Hematopoietic multipotent progenitor cell treated with erythropoietin and hydrocortisone succinate and interleukin-3 and kit ligand, for 6 days (in vitro differentiated cells): ENCODE measurements around the gene DHCR7.

Source experiments
- DNase-seq: peaks from one replicate; pipeline ENCODE4 v3.0.0-alpha.2; 2015

DHCR7 gene

DNA sequence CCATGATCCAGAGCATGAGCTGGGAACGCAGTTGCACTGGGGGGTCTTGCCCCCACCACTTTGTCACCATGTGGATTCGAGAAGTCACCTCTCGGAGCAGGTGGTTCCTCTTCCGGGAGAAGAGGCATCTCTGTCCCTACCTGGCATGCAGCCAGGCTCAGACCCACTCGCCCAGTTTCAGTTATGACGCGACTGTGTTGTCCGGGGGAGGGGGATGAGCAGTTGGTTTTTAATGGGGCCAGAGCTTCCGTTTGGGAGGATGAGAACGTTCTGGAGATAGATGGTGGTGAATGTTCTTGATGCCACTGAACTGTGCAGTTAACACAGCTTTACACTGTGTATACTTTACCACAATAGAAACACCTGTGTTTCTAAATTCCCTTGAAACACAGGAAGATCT lies 41.5 kb downstream of the DHCR7 start:
- no peak for DNase-seq

DNA sequence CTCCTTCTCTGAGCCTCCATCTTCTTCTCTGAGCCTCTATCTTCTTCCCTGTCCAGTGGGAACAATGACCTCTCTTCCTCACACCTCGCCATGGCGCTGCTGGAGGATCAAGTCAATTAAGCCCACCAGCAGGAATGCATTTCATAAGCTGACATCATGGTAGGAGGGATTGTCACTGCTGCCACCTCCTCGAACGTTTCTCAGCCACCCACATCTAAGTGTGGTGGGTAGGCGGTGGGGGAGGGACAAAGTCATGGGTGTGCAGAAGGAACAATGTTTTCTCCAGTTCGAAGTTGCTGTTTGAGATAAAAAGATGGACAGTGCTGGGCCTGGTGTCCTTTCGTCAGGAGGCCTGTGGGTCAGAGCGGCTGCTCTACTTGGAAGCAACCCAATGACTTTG lies 44.0 kb downstream of the DHCR7 start:
- DNase-seq: no peak

DNA sequence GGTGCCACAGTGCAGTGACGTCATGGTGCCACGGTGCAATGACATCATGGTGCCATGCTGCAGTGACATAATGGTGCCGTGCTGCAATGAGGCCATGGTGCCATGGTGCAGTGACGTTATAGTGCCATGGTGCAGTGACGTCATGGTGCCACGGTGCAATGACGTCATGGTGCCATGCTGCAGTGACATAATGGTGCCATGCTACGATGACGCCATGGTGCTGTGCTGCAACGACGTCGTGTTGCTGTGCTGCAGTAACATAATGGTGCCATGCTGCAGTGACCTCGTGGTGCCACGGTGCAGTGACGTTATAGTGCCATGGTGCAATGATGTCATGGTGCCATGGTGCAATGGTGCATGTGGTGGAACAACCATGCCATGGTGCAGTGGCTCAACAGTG lies 45.3 kb downstream of the DHCR7 start:
- DNase-seq: no peak

DNA sequence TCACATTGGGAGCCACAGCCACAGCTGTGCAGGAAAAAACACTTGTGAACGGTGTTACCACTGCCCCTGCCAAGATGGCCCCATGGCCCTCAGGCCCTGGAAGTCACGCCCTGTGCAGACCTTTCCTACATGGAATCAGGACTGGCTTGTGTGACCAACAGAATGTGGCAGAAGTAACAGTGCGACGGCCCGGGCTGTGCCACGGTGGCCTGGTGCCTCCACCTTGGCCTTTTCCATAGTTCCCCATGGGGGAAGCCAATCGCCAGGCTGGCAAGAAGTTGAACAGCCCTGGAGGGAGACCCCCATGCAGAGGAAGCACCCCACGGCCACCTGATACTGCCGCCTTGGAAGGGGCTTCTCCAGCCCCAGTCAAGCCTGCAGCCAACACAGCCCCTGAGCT lies 48.0 kb downstream of the DHCR7 start:
- no peak for DNase-seq

DNA sequence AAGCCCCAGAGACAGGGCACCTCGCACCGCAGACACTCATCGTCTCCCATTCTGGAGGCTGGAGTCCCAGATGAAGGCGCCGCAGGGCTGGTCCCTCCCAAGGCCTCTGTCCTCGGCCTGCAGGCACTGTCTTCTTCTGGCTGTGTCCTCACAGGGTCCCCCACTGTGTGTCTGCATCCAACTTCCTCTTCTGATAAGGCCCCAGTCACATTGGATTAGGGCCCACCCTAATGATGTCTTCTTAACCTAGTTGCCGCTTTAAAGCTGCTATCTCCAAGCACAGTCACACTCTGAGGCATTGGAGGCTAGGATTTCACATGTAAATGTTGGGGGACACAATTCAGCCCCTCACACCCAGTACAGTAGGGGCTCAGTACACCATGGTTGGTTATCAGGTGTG lies 48.9 kb downstream of the DHCR7 start:
- peak; percentile 13 for DNase-seq

DNA sequence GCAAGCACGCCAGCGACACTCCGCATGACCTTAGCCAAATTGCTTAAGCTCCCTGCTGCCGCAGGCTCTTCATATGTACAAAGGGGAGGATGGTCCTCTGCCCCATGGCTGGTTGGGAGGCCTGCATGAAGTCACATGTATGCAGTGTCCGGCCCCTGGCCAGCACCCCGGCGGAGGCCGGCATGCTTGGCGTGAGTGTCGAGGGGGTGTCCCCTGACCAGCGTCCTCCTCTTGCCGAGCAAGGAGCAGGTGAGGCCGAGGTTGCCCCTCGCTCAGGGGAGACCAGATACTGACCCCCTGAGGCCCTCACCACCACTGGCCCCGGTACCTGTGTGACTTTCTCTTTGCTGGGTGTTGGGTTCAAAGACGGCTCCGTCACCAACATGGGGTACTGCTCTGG lies 50.2 kb downstream of the DHCR7 start:
- DNase-seq: no peak

DNA sequence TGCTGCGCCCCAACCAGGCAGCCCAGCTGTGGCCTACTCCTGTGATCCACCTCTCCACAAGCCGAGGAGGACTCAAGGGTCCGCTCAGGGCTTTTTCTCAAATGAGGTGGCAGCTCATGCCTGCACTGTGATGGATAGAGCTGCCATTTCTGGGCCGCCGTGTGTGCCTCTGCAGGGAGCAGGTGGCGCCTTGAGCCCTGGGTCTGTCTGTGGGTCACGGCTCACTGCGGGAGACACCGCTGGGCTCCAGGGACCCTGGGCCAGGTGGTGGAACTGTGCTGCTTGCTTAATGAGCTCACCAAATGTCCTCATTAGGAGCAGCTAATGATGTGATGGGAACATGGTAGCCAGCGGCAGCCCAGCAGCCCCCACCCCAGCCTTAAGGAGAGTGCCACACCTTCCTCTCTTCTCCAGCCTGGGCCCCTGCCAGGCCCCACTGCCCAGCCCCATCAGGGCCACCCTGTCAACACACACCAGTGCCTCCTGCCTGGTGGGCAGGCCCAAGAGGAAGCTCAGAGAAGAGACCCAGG lies 50.8 kb downstream of the DHCR7 start:
- DNase-seq: no peak

DNA sequence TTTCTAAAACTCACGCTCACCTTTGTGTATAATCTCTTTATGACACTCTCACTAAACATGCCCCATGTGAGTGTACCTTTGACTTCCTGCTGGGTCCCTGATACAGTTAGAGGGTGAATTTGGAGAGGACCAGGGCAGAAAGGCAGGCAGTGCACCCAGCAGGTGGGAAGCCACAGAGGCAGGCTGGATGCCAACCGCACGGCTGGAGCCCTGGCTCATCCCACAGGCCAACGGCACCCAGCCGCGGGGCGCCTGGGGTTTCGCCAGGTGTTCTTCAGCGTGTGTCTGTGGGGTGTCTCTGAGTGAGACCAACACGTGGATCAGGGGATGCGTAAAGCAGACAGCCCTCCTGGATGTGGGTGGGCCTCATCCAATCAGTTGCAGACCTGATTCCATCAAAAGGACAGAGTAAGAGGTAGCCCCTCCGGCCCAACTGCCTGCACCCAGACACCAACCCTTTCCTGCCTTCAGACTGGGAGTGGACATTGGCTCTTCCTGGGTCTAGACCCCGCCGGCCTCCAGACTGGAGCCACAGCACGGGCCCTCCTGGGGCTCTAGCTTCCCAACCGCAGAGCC lies 51.6 kb downstream of the DHCR7 start:
- no peak for DNase-seq

DNA sequence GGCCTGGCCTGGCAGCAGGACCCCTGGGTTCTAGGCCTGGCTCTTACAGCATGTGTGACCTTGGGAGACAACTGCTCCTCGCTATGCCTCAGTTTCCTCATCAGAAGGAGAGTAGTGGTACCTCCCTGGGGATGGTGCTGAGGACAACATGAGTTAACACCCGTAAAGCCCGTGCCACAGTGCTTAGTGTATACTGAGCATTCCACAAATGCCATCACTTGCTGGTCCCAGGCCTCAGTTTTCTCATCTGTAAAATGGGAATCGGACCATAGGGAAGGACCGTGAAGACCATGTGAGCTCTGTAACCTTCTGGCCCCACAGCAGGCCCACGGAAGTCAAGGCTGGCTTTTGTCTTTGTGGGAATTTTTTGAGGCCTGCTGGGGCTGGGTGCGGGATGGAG lies 52.4 kb downstream of the DHCR7 start:
- no peak for DNase-seq

DNA sequence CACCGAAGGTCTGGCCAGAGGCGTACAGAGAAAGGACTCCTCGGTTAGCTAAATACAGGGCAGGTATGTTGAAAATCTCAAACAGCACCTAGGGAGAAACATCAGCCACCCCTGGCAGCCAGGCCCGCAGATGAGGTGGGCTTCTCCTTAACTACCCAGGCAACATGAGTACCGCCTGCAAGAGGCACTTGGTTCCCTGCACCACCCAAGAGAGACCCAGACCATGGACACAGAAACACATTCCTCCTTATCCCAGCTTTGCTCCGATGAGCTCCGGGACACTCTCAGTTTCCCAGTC lies 53.0 kb downstream of the DHCR7 start:
- DNase-seq: no peak

DNA sequence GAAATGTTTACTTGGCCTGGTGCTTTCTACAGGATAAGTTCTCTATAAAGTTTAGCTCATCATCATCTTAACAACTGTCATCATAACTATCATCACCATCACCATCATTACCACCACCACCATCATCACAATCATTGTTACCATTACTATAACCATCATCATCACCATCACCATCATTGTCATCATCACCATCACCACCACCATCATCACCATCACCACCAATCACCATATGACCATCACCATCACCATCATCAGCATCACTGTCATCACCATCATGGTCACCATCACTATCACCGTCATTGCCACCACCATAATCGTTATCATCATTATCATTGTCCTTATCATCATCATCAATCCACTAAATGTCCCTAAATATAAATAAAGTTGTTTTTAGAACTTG lies 54.9 kb downstream of the DHCR7 start:
- no peak for DNase-seq

DNA sequence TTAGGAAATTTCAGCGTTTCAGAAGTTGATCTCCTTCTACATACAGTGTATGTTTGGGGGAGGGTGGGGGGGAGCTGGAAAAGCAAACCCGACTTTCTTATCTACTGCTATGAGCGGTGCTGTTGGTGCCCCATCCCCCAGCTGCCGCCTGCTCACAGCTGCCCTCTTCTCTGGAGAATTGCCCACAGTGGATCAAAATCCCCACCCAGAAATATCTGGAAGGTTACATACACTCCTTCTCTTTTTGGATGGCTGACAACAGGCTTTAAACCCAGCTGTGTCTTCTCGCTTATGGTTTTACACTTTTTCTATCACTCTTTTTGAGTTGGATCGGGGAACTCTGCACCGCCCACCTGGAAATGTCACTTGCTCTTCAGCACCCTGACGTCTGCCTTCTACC lies 56.4 kb downstream of the DHCR7 start:
- DNase-seq: no peak

DNA sequence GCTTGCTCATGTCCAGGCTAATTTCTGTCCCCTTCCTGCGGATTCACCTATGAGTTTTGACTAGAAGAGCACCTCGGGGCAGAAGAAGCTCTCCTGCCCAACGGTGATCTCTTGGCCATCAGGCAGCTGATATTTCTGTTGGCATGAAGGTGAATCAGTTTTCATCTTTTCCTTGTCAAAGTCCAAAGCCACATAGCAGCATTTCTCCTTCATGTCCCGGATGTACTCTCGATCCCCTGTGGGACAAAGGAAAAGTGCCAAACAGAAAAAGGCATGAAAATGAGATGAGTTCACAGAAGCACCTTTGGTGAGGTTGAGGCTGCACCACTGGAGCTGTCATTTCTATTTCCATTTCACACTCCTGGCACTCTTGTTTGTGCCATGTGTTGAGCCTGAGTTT lies 56.8 kb downstream of the DHCR7 start:
- no peak for DNase-seq

DNA sequence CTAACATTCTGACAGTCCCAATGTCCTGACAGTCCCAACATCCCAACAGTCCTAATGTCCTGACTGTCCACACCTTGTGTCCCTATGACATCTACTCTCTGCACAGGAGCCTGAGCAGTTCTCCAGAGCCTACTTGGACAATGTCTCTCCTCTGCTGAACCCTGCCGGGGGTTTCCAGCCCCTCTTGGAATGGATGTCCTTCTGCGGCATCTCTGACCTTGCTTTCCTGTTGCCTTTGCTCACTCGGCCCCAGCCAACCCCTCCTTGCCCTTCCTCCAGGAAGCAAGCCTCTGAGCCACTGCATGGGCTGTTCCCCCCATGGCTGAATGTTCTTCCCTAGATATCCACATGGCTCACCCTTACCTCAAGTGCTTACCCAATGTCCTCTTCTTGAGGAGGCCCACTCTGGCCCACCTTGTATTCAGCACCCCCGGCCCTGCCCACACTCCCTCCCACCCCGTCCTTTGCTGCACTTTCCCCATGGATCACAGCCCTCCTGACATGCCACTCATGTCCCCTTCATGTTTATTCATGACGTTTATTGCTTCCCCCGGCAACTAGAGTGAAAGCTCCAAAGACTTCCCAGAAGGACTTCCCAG lies 59.5 kb downstream of the DHCR7 start:
- DNase-seq: peak; percentile 3

DNA sequence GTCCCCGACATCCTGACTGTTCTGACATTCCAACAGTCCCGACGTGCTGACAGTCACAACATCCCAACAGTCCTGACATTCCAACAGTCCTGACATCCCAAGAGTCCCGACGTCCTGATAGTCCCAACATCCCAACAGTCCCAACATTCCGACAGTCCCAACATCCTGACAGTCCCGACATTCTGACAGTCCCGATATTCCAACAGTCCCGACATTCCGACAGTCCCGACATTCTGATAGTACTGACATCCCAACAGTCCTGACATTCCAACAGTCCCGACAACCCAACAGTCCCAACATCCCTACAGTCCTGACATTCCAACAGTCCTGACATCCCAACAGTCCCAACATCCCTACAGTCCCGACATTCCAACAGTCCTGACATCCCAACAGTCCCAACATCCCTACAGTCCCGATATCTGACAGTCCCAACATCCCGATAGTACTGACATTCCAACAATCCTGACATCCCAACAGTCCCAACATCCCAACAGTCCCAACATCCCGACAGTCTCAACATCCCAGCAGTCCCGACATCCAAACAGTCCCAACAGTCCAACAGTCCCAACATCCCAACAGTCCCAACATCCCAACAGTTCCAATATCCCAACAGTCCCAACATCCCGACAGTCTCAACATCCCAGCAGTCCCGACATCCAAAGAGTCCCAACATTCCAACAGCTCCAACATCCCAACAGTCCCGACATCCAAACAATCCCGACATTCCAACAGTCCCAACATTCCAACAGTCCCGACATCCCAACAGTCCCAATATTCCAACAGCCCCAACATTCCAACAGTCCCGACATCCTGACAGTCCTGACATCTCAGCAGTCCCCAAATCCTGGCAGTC lies 60.2 kb downstream of the DHCR7 start:
- no peak for DNase-seq

DNA sequence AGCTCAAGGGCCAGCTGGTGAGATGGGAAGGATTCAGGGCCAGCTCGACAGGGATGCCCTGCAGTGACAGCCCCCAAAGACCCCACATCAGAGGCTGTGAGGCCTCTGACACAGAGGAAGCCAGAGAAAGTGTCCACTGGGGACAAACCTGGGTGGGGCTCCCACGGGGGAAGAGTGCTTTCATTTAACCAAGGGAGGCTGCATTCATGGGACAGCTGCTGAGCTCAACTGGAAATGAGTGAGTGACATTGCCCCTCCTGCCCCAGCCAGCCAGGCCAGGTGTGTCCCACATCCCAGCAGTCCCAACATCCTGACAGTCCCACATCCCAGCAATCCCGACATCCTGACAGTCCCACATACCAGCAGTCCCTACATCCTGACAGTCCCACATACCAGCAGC lies 61.0 kb downstream of the DHCR7 start:
- no peak for DNase-seq

DNA sequence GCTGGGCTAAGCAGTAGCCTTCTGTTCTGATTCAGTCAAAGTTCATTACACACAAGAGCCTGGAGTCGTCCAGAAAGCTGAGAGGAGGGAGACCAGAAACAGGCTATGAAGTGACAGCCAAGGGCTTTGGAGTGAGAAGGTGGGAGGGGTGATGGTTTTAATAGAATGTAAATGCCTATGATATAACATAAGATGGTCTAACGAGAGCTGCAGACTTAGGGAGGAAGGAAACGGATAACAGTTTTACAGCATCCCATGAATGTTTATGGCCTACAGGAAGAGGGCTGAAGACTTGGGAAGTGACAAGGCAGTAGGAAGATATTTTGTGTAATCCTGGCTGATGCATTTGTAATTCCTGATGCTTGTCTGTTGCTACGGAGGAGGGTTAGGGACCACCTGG lies 62.0 kb downstream of the DHCR7 start:
- no peak for DNase-seq

DNA sequence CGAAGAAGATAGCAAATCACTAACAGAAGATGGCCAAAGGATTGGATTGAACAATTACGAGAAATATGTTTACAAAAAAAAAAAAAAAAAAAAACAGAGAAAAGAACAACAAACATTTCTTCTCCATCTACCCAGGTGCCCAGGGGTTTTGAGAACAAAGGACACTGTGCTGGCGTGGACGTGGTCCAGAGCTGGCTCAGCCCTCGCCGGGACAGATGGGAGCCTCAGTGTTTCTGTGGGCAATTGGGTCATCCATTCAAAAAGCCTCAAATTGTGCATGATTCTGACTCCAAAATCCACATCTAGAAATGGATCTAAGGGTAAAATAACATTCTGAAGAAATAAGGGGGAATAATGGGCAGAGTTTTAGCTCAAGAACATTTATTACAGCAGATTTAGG lies 63.1 kb downstream of the DHCR7 start:
- DNase-seq: no peak

DNA sequence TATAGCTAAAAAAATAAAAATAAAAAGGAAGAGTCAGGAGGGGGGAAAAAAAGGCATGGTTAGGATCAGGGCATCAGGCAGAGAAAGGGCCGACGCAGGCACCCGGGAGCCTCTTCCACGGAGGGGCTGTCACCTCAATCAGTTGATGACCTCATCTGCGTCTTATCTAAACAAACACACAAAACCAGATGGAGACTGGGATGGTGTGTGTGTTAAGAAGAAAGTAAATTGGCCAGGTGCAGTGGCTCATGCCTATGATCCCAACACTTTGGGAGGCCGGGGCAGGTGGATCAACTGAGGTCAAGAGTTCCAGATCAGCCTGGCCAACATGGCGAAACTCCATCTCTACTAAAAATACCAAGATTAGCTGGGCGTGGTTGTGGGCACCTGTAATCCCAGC lies 63.6 kb downstream of the DHCR7 start:
- no peak for DNase-seq
